ENCODE measurements around the gene GAMT.

GAMT gene

DNA sequence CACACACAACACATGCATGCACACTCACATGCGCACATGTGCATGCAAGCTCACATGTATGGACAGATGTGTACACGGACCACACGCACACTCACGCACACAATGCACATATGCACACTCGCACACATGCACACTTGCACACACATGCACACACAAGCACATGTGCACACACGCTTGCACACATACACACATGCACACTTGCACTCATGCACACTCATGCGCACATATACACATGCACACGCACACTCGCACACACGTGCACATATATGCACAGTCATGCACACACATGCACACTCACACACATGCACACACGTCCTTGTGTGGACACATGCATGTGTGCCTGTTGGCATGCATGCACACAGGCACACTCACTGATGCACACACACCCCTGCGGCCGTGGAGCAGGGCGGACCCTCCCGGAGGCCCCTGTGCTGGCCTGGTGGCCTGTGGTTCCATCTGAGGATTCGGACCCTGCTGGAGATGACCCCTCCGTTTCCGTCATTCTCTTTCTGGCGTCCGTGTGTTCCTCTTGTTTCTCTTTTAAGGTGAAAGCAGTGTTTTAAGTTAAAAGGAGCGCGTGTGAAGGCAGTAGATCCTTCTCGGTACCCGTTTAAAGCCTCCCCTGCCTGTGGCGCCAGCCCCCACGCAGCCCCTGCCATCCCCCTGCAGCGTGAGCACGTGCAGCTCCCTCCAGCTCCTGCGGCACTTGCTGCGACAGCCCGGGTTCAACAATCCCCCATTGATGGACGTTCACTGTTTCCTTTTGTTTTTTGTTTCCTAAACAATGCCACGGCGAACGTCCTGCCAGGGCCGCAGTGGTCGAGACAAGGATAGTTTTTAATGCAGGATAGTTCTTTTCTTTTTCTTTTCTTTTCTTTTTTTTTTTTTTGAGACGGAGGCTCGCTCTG lies 12.1 kb downstream of the GAMT start:
- ChIA-PET CTCF (interaction anchor here (1.1 kb wide), 1 partner anchor 11 kb away, joined by 3 read pairs; no protein-coding TSS in a partner anchor), POLR2A (no interaction called here)
- no peak overlapping the region for H3K4me3 ChIP-seq (ENCODE audit: low read depth, low read length)
- TF ChIP-seq, protein P1, sequence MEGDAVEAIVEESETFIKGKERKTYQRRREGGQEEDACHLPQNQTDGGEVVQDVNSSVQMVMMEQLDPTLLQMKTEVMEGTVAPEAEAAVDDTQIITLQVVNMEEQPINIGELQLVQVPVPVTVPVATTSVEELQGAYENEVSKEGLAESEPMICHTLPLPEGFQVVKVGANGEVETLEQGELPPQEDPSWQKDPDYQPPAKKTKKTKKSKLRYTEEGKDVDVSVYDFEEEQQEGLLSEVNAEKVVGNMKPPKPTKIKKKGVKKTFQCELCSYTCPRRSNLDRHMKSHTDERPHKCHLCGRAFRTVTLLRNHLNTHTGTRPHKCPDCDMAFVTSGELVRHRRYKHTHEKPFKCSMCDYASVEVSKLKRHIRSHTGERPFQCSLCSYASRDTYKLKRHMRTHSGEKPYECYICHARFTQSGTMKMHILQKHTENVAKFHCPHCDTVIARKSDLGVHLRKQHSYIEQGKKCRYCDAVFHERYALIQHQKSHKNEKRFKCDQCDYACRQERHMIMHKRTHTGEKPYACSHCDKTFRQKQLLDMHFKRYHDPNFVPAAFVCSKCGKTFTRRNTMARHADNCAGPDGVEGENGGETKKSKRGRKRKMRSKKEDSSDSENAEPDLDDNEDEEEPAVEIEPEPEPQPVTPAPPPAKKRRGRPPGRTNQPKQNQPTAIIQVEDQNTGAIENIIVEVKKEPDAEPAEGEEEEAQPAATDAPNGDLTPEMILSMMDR (IDR thresholded peaks at IDR 0.05; ENCODE audit: insufficient read depth, low read length, missing control alignments): no peak
- no peak for DNase-seq (ENCODE audit: low read depth, low spot score)

DNA sequence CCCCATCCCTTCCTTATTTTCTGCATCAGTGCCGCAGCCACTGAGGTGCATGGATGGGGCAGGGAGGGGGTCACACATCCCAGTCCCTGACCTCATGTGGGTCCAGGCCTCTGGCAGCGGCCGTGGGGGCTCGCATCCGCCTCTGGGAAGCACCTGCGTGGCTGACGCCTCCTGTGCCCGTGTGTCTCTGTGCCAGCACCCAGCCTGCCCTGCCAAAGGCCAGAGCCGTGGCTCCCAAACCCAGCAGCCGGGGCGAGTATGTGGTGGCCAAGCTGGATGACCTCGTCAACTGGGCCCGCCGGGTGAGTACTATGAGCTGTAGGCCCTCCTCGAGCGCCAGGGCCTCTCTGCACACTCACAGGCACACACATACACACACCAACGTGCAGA lies 12.7 kb downstream of the GAMT start:
- no peak overlapping the region for H3K4me3 ChIP-seq (ENCODE audit: low read depth, low read length)
- ChIA-PET CTCF (interaction anchor here (1.1 kb wide), 1 partner anchor 12 kb away, joined by 3 read pairs; no protein-coding TSS in a partner anchor), POLR2A (no interaction called here)
- no peak for DNase-seq (ENCODE audit: low read depth, low spot score)
- TF ChIP-seq, protein P1 (IDR thresholded peaks at IDR 0.05; ENCODE audit: insufficient read depth, low read length, missing control alignments): no peak

DNA sequence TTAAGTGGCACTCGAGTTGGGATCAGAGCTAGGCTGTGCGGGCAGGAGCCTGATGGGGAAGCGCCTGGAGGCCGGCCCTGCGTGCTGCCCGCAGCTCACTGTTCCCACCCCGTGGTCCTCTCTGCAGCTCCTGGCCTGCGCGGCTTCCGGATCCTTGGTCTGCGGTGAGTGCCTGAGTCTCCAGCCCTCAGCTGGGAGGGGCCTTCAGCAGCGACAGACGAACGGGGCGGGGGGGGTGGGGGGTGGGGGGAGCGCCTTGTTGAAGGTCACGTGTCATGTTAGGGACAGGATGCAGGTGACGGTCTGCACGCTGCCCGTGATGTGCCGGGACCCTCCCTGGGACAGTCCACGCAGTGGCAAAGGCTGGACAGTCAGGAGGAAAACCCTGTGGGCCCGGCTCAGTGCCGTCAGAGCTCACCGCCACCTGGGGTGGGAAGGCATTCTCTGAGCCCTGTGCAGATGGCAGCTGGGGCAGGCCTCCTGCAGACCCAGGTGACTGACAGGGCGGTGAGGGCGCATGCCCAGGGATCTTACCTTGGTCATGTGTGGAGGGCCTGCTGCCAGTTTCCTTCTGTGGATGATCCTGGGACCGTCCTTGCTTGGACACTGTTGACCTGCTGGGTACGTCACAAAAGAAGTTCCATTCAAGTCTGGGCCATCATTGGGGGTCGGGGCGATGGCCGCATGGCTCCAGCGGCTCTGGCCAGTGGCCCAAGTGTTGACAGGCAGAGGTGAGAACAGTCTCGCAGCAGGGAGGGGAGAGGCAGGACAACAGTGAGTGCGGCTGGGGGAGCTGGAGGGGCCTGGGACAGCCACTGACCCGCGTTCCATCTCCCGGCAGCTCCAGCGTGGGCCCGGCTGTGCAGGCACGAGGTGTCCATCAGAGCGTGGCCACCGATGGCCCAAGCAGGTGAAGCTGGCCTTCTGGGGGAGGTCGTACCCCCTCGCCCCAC lies 13.4 kb downstream of the GAMT start:
- DNase-seq (ENCODE audit: low read depth, low spot score): no peak
- ChIA-PET CTCF (interaction anchor here (1.1 kb wide), 1 partner anchor 13 kb away, joined by 3 read pairs; no protein-coding TSS in a partner anchor), POLR2A (no interaction called here)
- no peak overlapping the region for H3K4me3 ChIP-seq (ENCODE audit: low read depth, low read length)
- TF ChIP-seq, protein P1 (IDR thresholded peaks at IDR 0.05; ENCODE audit: insufficient read depth, low read length, missing control alignments): no peak

DNA sequence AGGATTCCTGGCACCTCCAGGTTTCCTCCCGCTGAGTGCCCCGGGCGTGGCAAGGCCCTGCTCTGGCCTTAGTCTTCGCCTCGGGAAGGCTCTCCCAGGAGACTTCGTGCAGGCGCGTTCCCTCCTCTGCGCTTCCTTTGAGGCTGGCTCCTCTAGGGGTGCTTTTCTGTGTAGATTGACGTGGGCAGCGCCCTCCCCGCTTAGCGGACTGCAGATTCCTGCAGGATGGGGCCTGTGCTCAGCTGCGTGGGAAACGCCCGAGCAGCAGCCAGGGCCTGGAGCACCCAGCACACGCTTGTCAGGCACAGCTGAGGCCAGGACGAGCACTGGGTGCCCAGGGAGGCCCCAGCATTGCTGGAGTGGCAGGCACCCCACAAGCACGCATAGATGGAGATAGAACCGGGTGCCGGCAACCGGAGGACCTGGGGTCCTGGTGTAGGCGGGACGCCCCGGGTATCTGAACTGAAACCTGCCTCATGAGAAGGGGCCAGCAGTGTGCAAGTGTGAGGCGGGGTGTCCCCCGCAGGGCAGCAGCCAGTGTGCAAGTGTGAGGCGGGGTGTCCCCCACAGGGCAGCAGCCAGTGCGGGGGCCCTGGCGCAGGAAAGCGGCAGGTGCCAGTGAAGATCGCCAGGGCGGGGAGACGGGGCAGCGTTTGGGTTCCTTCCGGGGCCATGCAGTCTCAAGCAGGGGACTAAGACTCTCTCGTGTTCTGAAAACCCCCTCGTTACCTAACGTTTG lies 14.2 kb downstream of the GAMT start:
- CTCF ChIA-PET: no interaction called here
- no peak for DNase-seq (ENCODE audit: low read depth, low spot score)
- TF ChIP-seq, protein P1 (IDR thresholded peaks at IDR 0.05; ENCODE audit: insufficient read depth, low read length, missing control alignments): no peak
- H3K4me3 ChIP-seq (ENCODE audit: low read depth, low read length): no peak overlapping the region
- POLR2A ChIA-PET: no interaction called here

DNA sequence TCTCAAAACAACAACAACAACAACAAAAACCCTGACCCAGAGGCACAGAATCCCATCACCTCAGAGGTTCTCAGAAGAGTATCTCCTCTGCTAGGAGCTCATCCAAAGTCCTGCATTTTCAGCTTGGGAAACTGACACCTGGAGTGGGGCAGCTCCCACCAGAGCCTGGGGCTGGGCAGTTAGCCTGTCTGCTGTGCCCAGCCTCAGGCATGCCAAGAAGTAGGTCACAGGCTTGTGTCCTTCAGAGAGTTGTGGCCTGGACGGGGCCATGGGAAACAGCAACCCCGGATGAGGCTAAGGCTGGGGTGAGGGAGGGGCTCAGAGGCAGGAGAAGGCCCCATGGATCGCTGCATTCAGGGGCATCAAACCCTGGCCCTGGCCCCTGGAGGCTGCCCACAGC lies 15.5 kb downstream of the GAMT start:
- ChIA-PET POLR2A (no interaction called here), CTCF (interaction anchor here (1.0 kb wide), 2 partner anchors 12 to 59 kb away, joined by 3 to 5 read pairs; no protein-coding TSS in a partner anchor)
- H3K4me3 ChIP-seq (ENCODE audit: low read depth, low read length): no peak overlapping the region
- no peak for DNase-seq (ENCODE audit: low read depth, low spot score)
- TF ChIP-seq, protein P1 (IDR thresholded peaks at IDR 0.05; ENCODE audit: insufficient read depth, low read length, missing control alignments): no peak

All from AG04449 (cell line).